ENCODE results near the gene IGFBP2.
"Not testable (repeated sequence)": the region's sequence is repeated elsewhere in the genome, so short reads cannot be mapped to it uniquely, and the experiment has no call there.

IGFBP2 gene

GRCh38 chr2:216594081-216594480 is 39.1 kb upstream of the IGFBP2 start:
- TF ChIP-seq EZH2phosphoT487 (IDR thresholded peaks at IDR 0.05; ENCODE audit: low read depth) = no peak
- no peak for TF ChIP-seq CTCF (IDR thresholded peaks at IDR 0.05; ENCODE audit: low read depth, low read length)

GRCh38 chr2:216596236-216596979 is 36.8 kb upstream of the IGFBP2 start:
- no peak overlapping the region for H2AFZ ChIP-seq (ENCODE audit: low read depth, low read length)
- no peak overlapping the region for H3K27ac ChIP-seq (ENCODE audit: low read length)
- H3K9me3 ChIP-seq (ENCODE audit: insufficient read depth, low read length) = no peaks in the 10 kb centered on the region
- no peaks in the 10 kb centered on the region; the same call in 1 of the 2 replicates for H3K27me3 ChIP-seq (ENCODE audit: low read depth, low read length)
- H3K4me1 ChIP-seq (ENCODE audit: low read length) = no peaks in the 10 kb centered on the region
- no peaks in the 10 kb centered on the region for H4K20me1 ChIP-seq (ENCODE audit: insufficient read depth, low read length)
- TF ChIP-seq EZH2phosphoT487 (IDR thresholded peaks at IDR 0.05; ENCODE audit: low read depth) (no peak), CTCF (IDR thresholded peaks at IDR 0.05; ENCODE audit: low read depth, low read length) (no peak)
- H3K4me2 ChIP-seq (ENCODE audit: low read length) = no peak overlapping the region
- H3K79me2 ChIP-seq (ENCODE audit: low read length) = no peaks in the 10 kb centered on the region
- H3K9ac ChIP-seq (ENCODE audit: low read length) = no peak overlapping the region
- no peak overlapping the region for H3K4me3 ChIP-seq (ENCODE audit: low read length)
- no peaks in the 10 kb centered on the region for H3K36me3 ChIP-seq (replicated peaks; ENCODE audit: low read depth, low read length)

More at GRCh38 chr2:216594081-216594480, 39.1 kb upstream of the IGFBP2 start:
- no peaks in the 10 kb centered on the region for H3K36me3 ChIP-seq (replicated peaks; ENCODE audit: low read depth, low read length)
- no peak overlapping the region for H3K27ac ChIP-seq (ENCODE audit: low read length)
- no peaks in the 10 kb centered on the region for H3K4me1 ChIP-seq (ENCODE audit: low read length)
- H3K9me3 ChIP-seq (ENCODE audit: insufficient read depth, low read length) = no peaks in the 10 kb centered on the region
- H3K4me3 ChIP-seq (ENCODE audit: low read length) = no peak overlapping the region
- no peaks in the 10 kb centered on the region for H3K79me2 ChIP-seq (ENCODE audit: low read length)
- no peaks in the 10 kb centered on the region for H4K20me1 ChIP-seq (ENCODE audit: insufficient read depth, low read length)
- no peak overlapping the region for H2AFZ ChIP-seq (ENCODE audit: low read depth, low read length)
- H3K9ac ChIP-seq (ENCODE audit: low read length) = no peak overlapping the region
- H3K4me2 ChIP-seq (ENCODE audit: low read length) = no peak overlapping the region
- H3K27me3 ChIP-seq (ENCODE audit: low read depth, low read length) = peaks cover 15% of the 10 kb centered on the region

- no peak overlapping the region for H3K9ac ChIP-seq (ENCODE audit: low read length)
- H3K4me3 ChIP-seq (ENCODE audit: low read length) = no peak overlapping the region
- TF ChIP-seq EZH2phosphoT487 (IDR thresholded peaks at IDR 0.05; ENCODE audit: low read depth) (no peak), CTCF (IDR thresholded peaks at IDR 0.05; ENCODE audit: low read depth, low read length) (no peak)
- no peaks in the 10 kb centered on the region; the same call in 1 of the 2 replicates for H3K27me3 ChIP-seq (ENCODE audit: low read depth, low read length)
- no peak overlapping the region for H3K4me2 ChIP-seq (ENCODE audit: low read length)
- no peaks in the 10 kb centered on the region for H3K36me3 ChIP-seq (replicated peaks; ENCODE audit: low read depth, low read length)
- H3K27ac ChIP-seq (ENCODE audit: low read length) = no peak overlapping the region
- no peaks in the 10 kb centered on the region for H3K79me2 ChIP-seq (ENCODE audit: low read length)
- no peaks in the 10 kb centered on the region for H4K20me1 ChIP-seq (ENCODE audit: insufficient read depth, low read length)
- no peak overlapping the region for H2AFZ ChIP-seq (ENCODE audit: low read depth, low read length)
- no peaks in the 10 kb centered on the region for H3K4me1 ChIP-seq (ENCODE audit: low read length)
- no peaks in the 10 kb centered on the region for H3K9me3 ChIP-seq (ENCODE audit: insufficient read depth, low read length)
Observed at GRCh38 chr2:216596980-216597509, 36.2 kb upstream of the IGFBP2 start.

- H3K27ac ChIP-seq (ENCODE audit: low read length); H2AFZ ChIP-seq (ENCODE audit: low read depth, low read length); H3K79me2 ChIP-seq (ENCODE audit: low read length); H3K36me3 ChIP-seq (replicated peaks; ENCODE audit: low read depth, low read length); H3K4me1 ChIP-seq (ENCODE audit: low read length); H3K27me3 ChIP-seq (ENCODE audit: low read depth, low read length); H3K9me3 ChIP-seq (ENCODE audit: insufficient read depth, low read length); H3K9ac ChIP-seq (ENCODE audit: low read length); H3K4me3 ChIP-seq (ENCODE audit: low read length); H4K20me1 ChIP-seq (ENCODE audit: insufficient read depth, low read length); H3K4me2 ChIP-seq (ENCODE audit: low read length): not testable (repeated sequence)
Observed at GRCh38 chr2:216597825-216598224, 35.4 kb upstream of the IGFBP2 start.
